A549 (cell line): ENCODE data around the gene STXBP6. TPM values are rescaled to one million over a fixed set of nuclear protein-coding genes. Genes with fewer than 3 reads are reported as not detected.

ENCODE experiments used
- ATAC-seq, 2 experiments: fragments of 200-7000 bp in 1 of 2; fragments of >200 bp in 1 of 2; cut with Nextera tagmentation in 1 of 2; cut with Tn5 transposase in 1 of 2; 3 replicates each; pipeline versions ENCODE4 v1.8.0 to v1.9.1; 2018 to 2020; ENCODE audit warnings: mild to moderate bottlenecking in 1 of 2, moderate library complexity in 1 of 2
- CTCF ChIA-PET: fragments of 300-600 bp; sonication (Branson Sonifier 250); formaldehyde crosslinking; extraction: SDS; loops from one replicate; lab custom pipeline; 2021; ENCODE audit warnings: antibody characterized with exemption, inconsistent platforms; lab: Yijun Ruan, JAX
- POLR2A ChIA-PET: fragments of 350-600 bp; formaldehyde crosslinking; extraction: SDS; loops from one replicate; lab custom pipeline; 2021; ENCODE audit warnings: antibody characterized with exemption, inconsistent platforms; lab: Yijun Ruan, JAX
- DNase-seq, 2 experiments: peaks; one replicate each; pipeline versions ENCODE4 v3.0.0 to v3.0.0-alpha.2; 2011 to 2016; ENCODE audit warnings: low read depth in 1 of 2, low spot score in 1 of 2
- FAIRE-seq: peaks from 2 replicates; lab custom pipeline; 2011; peaks lifted over from hg19 to GRCh38; lab: Jason Lieb, UNC
- H3K27ac ChIP-seq, 2 experiments: fragments of >200 bp; sonication (Bioruptor Twin); formaldehyde crosslinking; 3 replicates each; pipeline ENCODE4 v1.5.1; 2016 to 2017
- H3K4me1 ChIP-seq: fragments of >200 bp; sonication (Bioruptor Twin); formaldehyde crosslinking; 3 replicates; pipeline ENCODE4 v1.6.1; 2016
- H3K4me2 ChIP-seq: fragments of >200 bp; sonication (Bioruptor Twin); formaldehyde crosslinking; 3 replicates; pipeline ENCODE4 v1.6.1; 2016
- H3K4me3 ChIP-seq: fragments of >200 bp; sonication (Bioruptor Twin); formaldehyde crosslinking; 3 replicates; pipeline ENCODE4 v1.5.1; 2016
- H3K9me3 ChIP-seq: fragments of >200 bp; sonication (Bioruptor Twin); formaldehyde crosslinking; 3 replicates; pipeline ENCODE4 v1.6.1; 2016
- CBX2 ChIP-seq: fragments of 200-600 bp; sonication (generic); IDR thresholded peaks from 2 replicates; pipeline ENCODE4 v1.6.1; 2016; ENCODE audit warnings: low read depth, mild to moderate bottlenecking, borderline replicate concordance
- CHD2 ChIP-seq: fragments of 150-350 bp; IDR thresholded peaks from 2 replicates; pipeline ENCODE4 v1.6.1; 2014; ENCODE audit warnings: low read length; ENCODE audit not compliant: partially characterized antibody
- CTCF ChIP-seq: fragments of >200 bp; sonication (Bioruptor Twin); formaldehyde crosslinking; IDR thresholded peaks from 3 replicates; pipeline ENCODE4 v1.5.1; 2016
- EHMT2 ChIP-seq: fragments of 200-600 bp; sonication (generic); IDR thresholded peaks from 2 replicates; pipeline ENCODE4 v1.6.1; 2016; ENCODE audit warnings: antibody characterized with exemption, low read depth, mild to moderate bottlenecking, moderate library complexity
- EP300 ChIP-seq, 2 experiments: fragments of >200 bp; sonication (Bioruptor Twin); formaldehyde crosslinking; IDR thresholded peaks; 2 replicates in 1 of 2; 3 replicates in 1 of 2; pipeline ENCODE4 v1.6.1; 2016 to 2017
- FOSB ChIP-seq: fragments of 250-450 bp; sonication (Bioruptor Pico); IDR thresholded peaks from 2 replicates; pipeline ENCODE4 v1.5.0; 2020; ENCODE audit warnings: mild to moderate bottlenecking, moderate library complexity
- FOSL2 ChIP-seq, 2 experiments: fragments of 450-650 bp in 1 of 2; fragments of >200 bp in 1 of 2; sonication (Bioruptor Twin) in 1 of 2; formaldehyde crosslinking; IDR thresholded peaks; 2 replicates each; pipeline versions ENCODE4 v1.5.0 to v1.6.1; 2016 to 2020; ENCODE audit warnings: mild to moderate bottlenecking in 1 of 2, moderate library complexity in 1 of 2
- FOXS1 ChIP-seq: fragments of 250-450 bp; sonication (Bioruptor Pico); IDR thresholded peaks from 2 replicates; pipeline ENCODE4 v1.5.0; 2020; ENCODE audit warnings: mild to moderate bottlenecking, moderate library complexity
- HDAC2 ChIP-seq: fragments of 200-600 bp; sonication (generic); IDR thresholded peaks from 2 replicates; pipeline ENCODE4 v1.6.1; 2016
- HMGXB4 ChIP-seq: fragments of 250-450 bp; sonication (Bioruptor Pico); IDR thresholded peaks from 2 replicates; pipeline ENCODE4 v1.5.0; 2021; ENCODE audit warnings: mild to moderate bottlenecking, moderate library complexity, borderline replicate concordance
- HOXB13 ChIP-seq: fragments of 250-450 bp; sonication (Bioruptor Pico); IDR thresholded peaks from 2 replicates; pipeline ENCODE4 v1.5.0; 2020; ENCODE audit warnings: low read depth, mild to moderate bottlenecking, moderate library complexity
- JUN ChIP-seq, 2 experiments: fragments of >200 bp; sonication (Bioruptor Twin); formaldehyde crosslinking; IDR thresholded peaks; 2 replicates in 1 of 2; 3 replicates in 1 of 2; pipeline ENCODE4 v1.6.1; 2016 to 2017
- KDM1A ChIP-seq: fragments of 200-600 bp; sonication (generic); IDR thresholded peaks from 2 replicates; pipeline ENCODE4 v1.6.1; 2016; ENCODE audit warnings: low read depth, mild to moderate bottlenecking
- KDM5A ChIP-seq: fragments of 200-600 bp; sonication (generic); IDR thresholded peaks from 2 replicates; pipeline ENCODE4 v1.6.1; 2016; ENCODE audit warnings: antibody characterized with exemption, mild to moderate bottlenecking
- NR3C1 ChIP-seq: fragments of >200 bp; sonication (Bioruptor Twin); formaldehyde crosslinking; IDR thresholded peaks from 3 replicates; pipeline ENCODE4 v1.6.1; 2017
- PBX3 ChIP-seq: IDR thresholded peaks from 2 replicates; pipeline ENCODE4 v1.6.1; 2012
- POLR2A ChIP-seq: IDR thresholded peaks from 2 replicates; pipeline ENCODE4 v1.6.1; 2012; ENCODE audit warnings: mild to moderate bottlenecking, low read length
- POLR2AphosphoS2 ChIP-seq: conservative IDR thresholded peaks from 2 replicates; pipeline ENCODE4 v1.6.1; 2012; ENCODE audit warnings: low read length, improper control_type of control experiment, inconsistent platforms
- RAD21 ChIP-seq, 2 experiments: fragments of >200 bp in 1 of 2; sonication (Bioruptor Twin) in 1 of 2; formaldehyde crosslinking in 1 of 2; IDR thresholded peaks in 1 of 2; conservative IDR thresholded peaks in 1 of 2; 2 replicates in 1 of 2; 3 replicates in 1 of 2; pipeline ENCODE4 v1.6.1; 2012 to 2018; ENCODE audit warnings: inconsistent platforms in 1 of 2
- RARB ChIP-seq: fragments of 250-450 bp; sonication (Bioruptor Pico); IDR thresholded peaks from 2 replicates; pipeline ENCODE4 v1.8.0; 2021; ENCODE audit warnings: mild to moderate bottlenecking, moderate library complexity
- RFX5 ChIP-seq: fragments of 450-650 bp; IDR thresholded peaks from 2 replicates; pipeline ENCODE4 v1.7.1; 2014; ENCODE audit warnings: antibody characterized with exemption, mild to moderate bottlenecking, moderate library complexity
- RNF2 ChIP-seq: fragments of 200-600 bp; sonication (generic); IDR thresholded peaks from 2 replicates; pipeline ENCODE4 v1.6.1; 2016; ENCODE audit warnings: low read depth, mild to moderate bottlenecking, antibody characterized with exemption, moderate library complexity, borderline replicate concordance
- SMC3 ChIP-seq: fragments of >200 bp; sonication (Bioruptor Twin); formaldehyde crosslinking; IDR thresholded peaks from 3 replicates; pipeline ENCODE4 v1.6.1; 2018; ENCODE audit warnings: inconsistent platforms
- TP53 ChIP-seq: fragments of 250-450 bp; sonication (Bioruptor Pico); IDR thresholded peaks from 2 replicates; pipeline ENCODE4 v1.5.0; 2021; ENCODE audit warnings: mild to moderate bottlenecking, moderate library complexity
- USF2 ChIP-seq: fragments of 450-650 bp; IDR thresholded peaks from 2 replicates; pipeline ENCODE4 v1.6.1; 2014; ENCODE audit warnings: antibody characterized with exemption
- ZFP36 ChIP-seq: fragments of 450-650 bp; IDR thresholded peaks from 2 replicates; pipeline ENCODE4 v1.6.1; 2014; ENCODE audit warnings: borderline replicate concordance; ENCODE audit not compliant: partially characterized antibody
- WGBS: methylation state at CpG from one replicate; pipeline ENCODE4 v1.1.6; 2017; ENCODE audit errors: missing lambda C conversion rate; 5-methylcytosine and 5-hydroxymethylcytosine counted together
- polyA plus RNA-seq, 4 experiments: library from polyadenylated mRNA; depleted of rRNA in 3 of 4; stranded (reverse); fragments of >200 nt; fragmentation: RNase III in 1 of 4; extraction: RNeasy Plus Mini Kit Qiagen cat#74134 plus additional on column Dnase treatment in 1 of 4; gene quantifications; 2 replicates in 3 of 4; 3 replicates in 1 of 4; pipeline ENCODE4 v1.2.3, GENCODE V29; 2011 to 2017

Gene STXBP6
- polyA plus RNA-seq, 2 of the 4 experiments (the other 2 are of a cell fraction): 1.7 to 6.3 TPM

- 44% methylated on average over 15 of the region's 15 CpGs for WGBS
- Histone ChIP-seq H3K4me1 (peaks cover 12% of the 10 kb centered on the region; the same call in 1 of the 3 replicates), H3K4me2 (no peak overlapping the region), H3K4me3 (no peak overlapping the region), H3K27ac (no peak overlapping the region), H3K9me3 (no peaks in the 10 kb centered on the region)
- ChIA-PET POLR2A (no interaction called here), CTCF (interaction anchor here (0.9 to 5.8 kb wide), 5 partner anchors 9 to 315 kb away, joined by 3 to 31 read pairs (median 5); no protein-coding TSS in a partner anchor)
- ATAC-seq (no peak), FAIRE-seq (no peak), DNase-seq (no peak)
- TF ChIP-seq FOSB (CRISPR knock-in tag) (no peak), RAD21 (conservative IDR thresholded peaks at IDR 0.05 in 1 of 2, IDR thresholded peaks at IDR 0.05 in 1 of 2) (0 out of 5 replicates have a peak, but pooled peaks of 1 of the 2 experiments have one; percentile 2)
Observed at GRCh38 chr14:24818058-24818822, 231.7 kb downstream of the STXBP6 start.

GRCh38 chr14:24817212-24818057 is 232.5 kb downstream of the STXBP6 start:
- ChIA-PET CTCF (interaction anchor here (1.2 to 5.8 kb wide), 4 partner anchors 10 to 316 kb away, joined by 3 to 31 read pairs (median 12); no protein-coding TSS in a partner anchor), POLR2A (no interaction called here)
- DNase-seq: peak in 1 of 2 experiments; percentile 24
- Histone ChIP-seq H3K4me2 (no peak overlapping the region), H3K27ac (no peak overlapping the region), H3K4me1 (peaks cover 12% of the 10 kb centered on the region; the same call in 1 of the 3 replicates), H3K9me3 (no peaks in the 10 kb centered on the region), H3K4me3 (no peak overlapping the region)
- TF ChIP-seq RAD21 (conservative IDR thresholded peaks at IDR 0.05 in 1 of 2, IDR thresholded peaks at IDR 0.05 in 1 of 2) (peak; percentile 40 to 47), SMC3 (peak; percentile 33; the same call in 2 of the 3 replicates), POLR2AphosphoS2 (no peak), HMGXB4 (CRISPR knock-in tag) (no peak), PBX3 (no peak), FOSL2 (IDR thresholded peaks at IDR 0.05) (no peak), FOSL2 (CRISPR knock-in tag; IDR thresholded peaks at IDR 0.05) (no peak), TP53 (CRISPR knock-in tag) (no peak), CHD2 (no peak), HOXB13 (CRISPR knock-in tag) (no peak), ZFP36 (no peak), EHMT2 (no peak), JUN (IDR thresholded peaks at IDR 0.05) (no peak), POLR2A (no peak), HDAC2 (no peak), USF2 (no peak), KDM5A (no peak), CTCF (0 out of 3 replicates have a peak, but pooled peaks have one; percentile 23), RFX5 (no peak), KDM1A (no peak), FOXS1 (CRISPR knock-in tag) (no peak), NR3C1 (no peak), CBX2 (no peak), FOSB (CRISPR knock-in tag) (no peak), EP300 (IDR thresholded peaks at IDR 0.05) (no peak), RARB (no peak), RNF2 (no peak)
- 48% methylated on average over 11 of the region's 11 CpGs for WGBS
- no peak for FAIRE-seq
- ATAC-seq: peak; percentile 62 to 63; a peak in 4 of 6 replicates
